Stimulated activated naive B cell treated with anti-CD40 and anti-IgM and Interleukin-4, amounts not matched to agents 10 μg/mL and 1 μg/mL and 100 μg/mL, for 72 hours (primary cell): ENCODE data around the gene NSFL1C.

Experiments used
- ATAC-seq, 2 donors: fragments of 150-1000 bp; cut with Tn5 transposase; replicated peaks; 2 replicates each; pipeline ENCODE4 v1.10.0; 2021; ENCODE audit warnings: moderate library complexity in 1 of 2
- DNase-seq: peaks from one replicate; pipeline ENCODE4 v3.0.0; 2021
- H3K27ac Mint-ChIP-seq: one replicate; pipeline ENCODE4 v1.8.0; 2022; ENCODE audit warnings: mild to moderate bottlenecking, mixed read lengths
- H3K27me3 Mint-ChIP-seq, 2 donors: one replicate each; pipeline ENCODE4 v1.8.0; 2022; ENCODE audit warnings: mixed read lengths in 2 of 2
- H3K36me3 Mint-ChIP-seq, 2 donors: one replicate each; pipeline ENCODE4 v1.8.0; 2022; ENCODE audit warnings: mixed read lengths in 2 of 2, mild to moderate bottlenecking in 1 of 2
- H3K4me1 Mint-ChIP-seq, 2 donors: one replicate each; pipeline ENCODE4 v1.8.0; 2022; ENCODE audit warnings: mixed read lengths in 2 of 2, mild to moderate bottlenecking in 1 of 2
- H3K4me3 Mint-ChIP-seq, 2 donors: one replicate each; pipeline ENCODE4 v1.8.0; 2022; ENCODE audit warnings: mild to moderate bottlenecking in 2 of 2, mixed read lengths in 2 of 2, moderate library complexity in 1 of 2
- H3K9me3 Mint-ChIP-seq, 2 donors: one replicate each; pipeline ENCODE4 v1.8.0; 2022; ENCODE audit warnings: mixed read lengths in 2 of 2, mild to moderate bottlenecking in 1 of 2

The NSFL1C gene

DNA sequence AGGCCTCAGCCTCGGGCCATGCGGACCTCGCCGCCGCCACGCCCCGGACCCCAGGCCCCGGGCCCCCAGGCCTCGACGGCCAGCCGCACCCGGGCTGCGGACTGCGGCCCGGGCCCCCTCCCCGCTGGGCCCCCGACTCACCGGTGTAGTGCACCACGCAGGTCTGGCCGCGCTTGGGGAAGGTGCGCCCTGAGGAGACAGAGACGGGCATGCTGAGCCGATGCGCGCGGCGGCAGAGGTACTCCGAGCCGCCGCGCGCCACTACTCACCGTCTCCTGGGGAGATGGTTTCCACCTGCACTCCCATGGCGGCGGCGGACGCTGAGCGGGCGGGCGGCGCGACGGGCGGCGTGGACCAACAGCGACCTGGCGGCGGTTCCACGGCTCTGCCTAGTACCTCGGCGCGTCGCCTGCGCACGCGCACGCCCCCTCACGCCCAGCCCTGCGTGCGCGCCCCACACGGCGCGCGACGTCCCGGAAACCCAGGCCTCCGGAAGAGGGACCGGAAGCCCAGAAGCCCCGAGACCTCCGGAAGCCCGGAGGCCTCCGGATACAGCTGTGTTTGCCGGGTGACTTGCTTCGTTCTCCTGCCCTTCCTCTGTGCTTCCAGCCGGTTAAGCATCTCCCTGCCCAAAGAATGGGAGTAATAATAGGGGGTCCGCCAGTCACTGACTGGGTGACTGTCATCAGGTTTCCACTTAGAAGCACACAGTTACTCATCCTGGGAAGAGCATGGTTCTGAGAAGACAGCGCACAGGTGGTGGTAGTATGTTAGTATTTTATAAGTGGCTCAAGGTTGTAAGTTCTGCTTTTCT is 73.7 kb downstream of the NSFL1C start, which contains the start of gene FKBP1A:
Gene FKBP1A, minus strand, starts transcription at position 362 of the 814 bp plus-strand sequence. Its CDS starts 56 bp downstream, at position 306.
- DNase-seq = peak; percentile 84
- ATAC-seq = peak; percentile 91 to 93
- Mint-ChIP-seq H3K27ac (peak within 1 kb of the TSS; percentile 98), H3K36me3 (peaks cover 8 to 24% of the 10 kb centered on the region in 2 donors), H3K4me1 (peaks cover 45 to 66% of the 10 kb centered on the region in 2 donors), H3K9me3 (no peaks in the 10 kb centered on the region), H3K4me3 (peak within 1 kb of the TSS; percentile 96 to 99), H3K27me3 (no peaks in the 10 kb centered on the region)

DNA sequence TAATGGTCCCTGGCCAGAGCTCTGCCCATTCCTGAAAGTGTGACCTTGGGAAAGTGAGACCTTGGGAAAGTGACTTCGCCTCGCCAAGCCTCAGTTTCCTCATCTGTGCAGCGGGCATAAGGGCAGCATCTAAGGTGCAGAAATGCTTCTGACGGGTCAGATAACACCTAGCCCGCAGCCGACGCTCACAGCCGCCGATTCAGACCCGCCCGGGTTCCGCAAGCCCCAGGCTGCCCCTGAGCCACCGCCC is 74.3 kb downstream of the NSFL1C start:
- Mint-ChIP-seq H3K27me3 (no peaks in the 10 kb centered on the region), H3K4me1 (peaks cover 46 to 67% of the 10 kb centered on the region in 2 donors), H3K9me3 (no peaks in the 10 kb centered on the region), H3K27ac (peak overlapping the region; percentile 86), H3K36me3 (peaks cover 8 to 24% of the 10 kb centered on the region in 2 donors), H3K4me3 (peak overlapping the region; percentile 96 to 99)
- ATAC-seq (peak; percentile 19 to 25), DNase-seq (no peak)
